Measurements from ENCODE around the gene JAKMIP1. TPM values are rescaled to one million over a fixed set of nuclear protein-coding genes. Genes with fewer than 3 reads are reported as not detected.

The JAKMIP1 gene
- total RNA-seq, 1 experiment from 2014 or later = not detected

DNA sequence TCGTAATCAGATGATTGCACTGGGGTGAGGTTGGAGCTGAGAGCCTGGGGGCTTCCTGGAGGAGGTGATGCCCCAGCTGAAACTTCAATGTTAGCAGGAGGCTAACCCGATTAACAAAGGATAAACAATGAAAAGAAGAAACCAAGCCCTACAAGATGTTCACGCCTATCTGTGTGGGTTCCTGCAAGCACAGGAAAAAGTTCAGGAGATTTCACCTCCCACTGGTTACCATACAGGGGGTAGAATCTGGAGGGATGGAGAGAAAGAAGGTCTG, 27.5 kb downstream of the JAKMIP1 start:
- TF ChIP-seq, protein P1, sequence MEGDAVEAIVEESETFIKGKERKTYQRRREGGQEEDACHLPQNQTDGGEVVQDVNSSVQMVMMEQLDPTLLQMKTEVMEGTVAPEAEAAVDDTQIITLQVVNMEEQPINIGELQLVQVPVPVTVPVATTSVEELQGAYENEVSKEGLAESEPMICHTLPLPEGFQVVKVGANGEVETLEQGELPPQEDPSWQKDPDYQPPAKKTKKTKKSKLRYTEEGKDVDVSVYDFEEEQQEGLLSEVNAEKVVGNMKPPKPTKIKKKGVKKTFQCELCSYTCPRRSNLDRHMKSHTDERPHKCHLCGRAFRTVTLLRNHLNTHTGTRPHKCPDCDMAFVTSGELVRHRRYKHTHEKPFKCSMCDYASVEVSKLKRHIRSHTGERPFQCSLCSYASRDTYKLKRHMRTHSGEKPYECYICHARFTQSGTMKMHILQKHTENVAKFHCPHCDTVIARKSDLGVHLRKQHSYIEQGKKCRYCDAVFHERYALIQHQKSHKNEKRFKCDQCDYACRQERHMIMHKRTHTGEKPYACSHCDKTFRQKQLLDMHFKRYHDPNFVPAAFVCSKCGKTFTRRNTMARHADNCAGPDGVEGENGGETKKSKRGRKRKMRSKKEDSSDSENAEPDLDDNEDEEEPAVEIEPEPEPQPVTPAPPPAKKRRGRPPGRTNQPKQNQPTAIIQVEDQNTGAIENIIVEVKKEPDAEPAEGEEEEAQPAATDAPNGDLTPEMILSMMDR (IDR thresholded peaks at IDR 0.05; ENCODE audit: insufficient read depth in 1 of 2, low read depth in 1 of 2, low read length in 1 of 2, severe bottlenecking in 1 of 2, unreplicated experiment in 1 of 2) = no peak
- Mint-ChIP-seq H3K27me3 (ENCODE audit: insufficient read depth, unreplicated experiment) (peaks cover under 1% of the 10 kb centered on the region), H3K9me3 (ENCODE audit: unreplicated experiment) (peaks cover 15% of the 10 kb centered on the region), H3K36me3 (ENCODE audit: insufficient read depth, unreplicated experiment) (no peaks in the 10 kb centered on the region), H3K4me3 (ENCODE audit: unreplicated experiment) (no peak overlapping the region), H3K4me1 (ENCODE audit: low read depth, unreplicated experiment) (no peaks in the 10 kb centered on the region), H3K27ac (ENCODE audit: unreplicated experiment) (no peak overlapping the region)
- intact Hi-C loops (cut with micrococcal nuclease; ENCODE audit: unreplicated experiment) = no loop called here
- no peak overlapping the region for H3K4me3 ChIP-seq (ENCODE audit: low read depth, low read length)
- ChIA-PET CTCF (no interaction called here), POLR2A (no interaction called here)
- BruUV-seq (replicated peaks) = no TSS peak
- H3K36me3 ChIP-seq (ENCODE audit: control insufficient read depth, insufficient read depth, low read length) = no peaks in the 10 kb centered on the region
- no peak for DNase-seq
- no peaks in the 10 kb centered on the region for H3K9me3 ChIP-seq
- H3K4me1 ChIP-seq = no peaks in the 10 kb centered on the region
- H3K27me3 ChIP-seq (replicated peaks; ENCODE audit: control insufficient read depth, insufficient read depth, low read length) = no peaks in the 10 kb centered on the region

GRCh38 chr4:6172093-6172926, 28.0 kb downstream of the JAKMIP1 start:
- no peak overlapping the region for H3K4me3 ChIP-seq (ENCODE audit: low read depth, low read length)
- no TSS peak for BruUV-seq (replicated peaks)
- H3K9me3 Mint-ChIP-seq (ENCODE audit: unreplicated experiment) = peaks cover 15% of the 10 kb centered on the region
- intact Hi-C loops (cut with micrococcal nuclease; ENCODE audit: unreplicated experiment) = no loop called here
- ChIA-PET CTCF (no interaction called here), POLR2A (no interaction called here)
- no peaks in the 10 kb centered on the region for H3K4me1 ChIP-seq
- no peak overlapping the region for H3K4me3 Mint-ChIP-seq (ENCODE audit: unreplicated experiment)
- TF ChIP-seq, protein P1 (IDR thresholded peaks at IDR 0.05; ENCODE audit: insufficient read depth in 1 of 2, low read depth in 1 of 2, low read length in 1 of 2, severe bottlenecking in 1 of 2, unreplicated experiment in 1 of 2) = no peak
- H3K36me3 ChIP-seq (ENCODE audit: control insufficient read depth, insufficient read depth, low read length) = no peaks in the 10 kb centered on the region
- H3K4me1 Mint-ChIP-seq (ENCODE audit: low read depth, unreplicated experiment) = no peaks in the 10 kb centered on the region
- DNase-seq = no peak
- no peak overlapping the region for H3K27ac Mint-ChIP-seq (ENCODE audit: unreplicated experiment)
- no peaks in the 10 kb centered on the region for H3K36me3 Mint-ChIP-seq (ENCODE audit: insufficient read depth, unreplicated experiment)
- H3K27me3 Mint-ChIP-seq (ENCODE audit: insufficient read depth, unreplicated experiment) = peaks cover 3% of the 10 kb centered on the region
- no peaks in the 10 kb centered on the region for H3K9me3 ChIP-seq
- no peaks in the 10 kb centered on the region for H3K27me3 ChIP-seq (replicated peaks; ENCODE audit: control insufficient read depth, insufficient read depth, low read length)

DNA sequence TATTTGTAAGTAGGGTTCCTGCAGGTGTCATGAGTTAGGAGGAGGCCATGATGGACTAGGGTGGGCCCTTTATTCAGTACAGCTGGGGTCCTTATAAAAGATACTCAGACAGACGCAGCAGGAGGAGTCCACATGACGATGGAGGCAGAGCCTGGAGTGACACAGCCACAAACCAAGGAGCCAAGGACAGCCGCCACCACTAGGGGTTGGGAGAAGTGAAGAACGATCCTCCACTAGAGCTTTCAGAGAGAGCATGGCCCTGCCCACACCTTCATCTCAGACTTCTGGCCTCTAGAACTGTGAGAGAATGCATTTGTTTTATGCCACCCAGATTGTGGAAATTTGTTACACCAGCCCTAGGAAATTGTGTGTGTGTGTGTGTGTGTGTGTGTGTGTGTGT, 31.1 kb downstream of the JAKMIP1 start:
- H3K27me3 ChIP-seq (replicated peaks; ENCODE audit: control insufficient read depth, insufficient read depth, low read length) = no peaks in the 10 kb centered on the region; the same call in 1 of the 2 replicates
- no peak overlapping the region for H3K27ac Mint-ChIP-seq (ENCODE audit: unreplicated experiment)
- H3K27me3 Mint-ChIP-seq (ENCODE audit: insufficient read depth, unreplicated experiment) = peaks cover 6% of the 10 kb centered on the region
- intact Hi-C loops (cut with micrococcal nuclease; ENCODE audit: unreplicated experiment) = no loop called here
- H3K36me3 Mint-ChIP-seq (ENCODE audit: insufficient read depth, unreplicated experiment) = no peaks in the 10 kb centered on the region
- no TSS peak for BruUV-seq (replicated peaks)
- no peak for DNase-seq
- no peaks in the 10 kb centered on the region for H3K4me1 ChIP-seq
- H3K4me3 ChIP-seq (ENCODE audit: low read depth, low read length) = no peak overlapping the region
- ChIA-PET CTCF (no interaction called here), POLR2A (no interaction called here)
- no peak overlapping the region for H3K4me3 Mint-ChIP-seq (ENCODE audit: unreplicated experiment)
- H3K9me3 Mint-ChIP-seq (ENCODE audit: unreplicated experiment) = peaks cover 22% of the 10 kb centered on the region
- no peaks in the 10 kb centered on the region for H3K36me3 ChIP-seq (ENCODE audit: control insufficient read depth, insufficient read depth, low read length)
- H3K4me1 Mint-ChIP-seq (ENCODE audit: low read depth, unreplicated experiment) = no peaks in the 10 kb centered on the region
- no peaks in the 10 kb centered on the region for H3K9me3 ChIP-seq
- TF ChIP-seq, protein P1 (IDR thresholded peaks at IDR 0.05; ENCODE audit: insufficient read depth in 1 of 2, low read depth in 1 of 2, low read length in 1 of 2, severe bottlenecking in 1 of 2, unreplicated experiment in 1 of 2) = no peak
